Gastroesophageal sphincter (tissue), 4 donors: ENCODE data around the gene RAB22A. TPM values are rescaled to one million over a fixed set of nuclear protein-coding genes. Genes with fewer than 3 reads are reported as not detected.

ENCODE experiments used
- ATAC-seq: fragments of 150-250 bp; one replicate; pipeline ENCODE4 v1.9.1; 2016; ENCODE audit warnings: mild to moderate bottlenecking, moderate library complexity
- H3K27ac ChIP-seq, 4 donors: fragments of 200-600 bp; sonication (generic) in 3 of 4; 1 replicate in 3 of 4; 2 replicates in 1 of 4; pipeline ENCODE4 v1.5.1; 2016 to 2019
- H3K27me3 ChIP-seq: fragments of 200-600 bp; sonication (generic); one replicate; pipeline ENCODE4 v1.5.1; 2019
- H3K36me3 ChIP-seq, 2 donors: fragments of 200-600 bp; sonication (generic); one replicate each; pipeline ENCODE4 v1.5.1; 2019; ENCODE audit warnings: control low read depth in 1 of 2
- H3K4me1 ChIP-seq, 3 donors: fragments of 200-600 bp; sonication (generic); 1 replicate in 2 of 3; 2 replicates in 1 of 3; pipeline ENCODE4 v1.5.1; 2016 to 2019; ENCODE audit warnings: control low read depth in 2 of 3
- H3K4me3 ChIP-seq, 2 donors: fragments of 200-600 bp; sonication (generic); one replicate each; pipeline ENCODE4 v1.5.1; 2019; ENCODE audit warnings: mild to moderate bottlenecking in 1 of 2, moderate library complexity in 1 of 2
- H3K9me3 ChIP-seq, 3 donors: fragments of 200-600 bp; sonication (generic); one replicate each; pipeline ENCODE4 v1.5.1; 2017 to 2019; ENCODE audit warnings: control low read depth in 2 of 3
- CTCF ChIP-seq, 4 experiments: fragments of 200-600 bp in 2 of 4; fragments of 450-650 bp in 2 of 4; sonication (generic) in 1 of 4; IDR thresholded peaks; one replicate each; pipeline ENCODE4 v1.5.1; 2017 to 2019; ENCODE audit warnings: antibody characterized with exemption in 4 of 4, mild to moderate bottlenecking in 2 of 4, moderate library complexity in 2 of 4
- EP300 ChIP-seq: sonication (generic); formaldehyde crosslinking; IDR thresholded peaks from one replicate; pipeline ENCODE4 v1.6.1; 2017; ENCODE audit warnings: antibody characterized with exemption, mild to moderate bottlenecking
- POLR2A ChIP-seq, 2 donors: fragments of 450-650 bp; IDR thresholded peaks; one replicate each; pipeline ENCODE4 v1.6.1; 2017; ENCODE audit warnings: antibody characterized with exemption in 2 of 2, mild to moderate bottlenecking in 2 of 2, moderate library complexity in 1 of 2
- POLR2AphosphoS5 ChIP-seq: sonication (generic); formaldehyde crosslinking; IDR thresholded peaks from one replicate; pipeline ENCODE4 v1.6.1; 2017; ENCODE audit warnings: antibody characterized with exemption
- WGBS, 2 donors: methylation state at CpG; one replicate each; pipeline ENCODE4 v1.1.5; 2018; ENCODE audit warnings: low coverage in 1 of 2; 5-methylcytosine and 5-hydroxymethylcytosine counted together
- total RNA-seq, 4 donors: library from RNA; depleted of rRNA; stranded (reverse); fragments of >200 nt; gene quantifications; one replicate each; pipeline ENCODE4 v1.1.0, GENCODE V29; 2016

Gene RAB22A
- total RNA-seq, 4 donors from 2014 or later = 23.2 to 26.8 (median 25.6) TPM

GRCh38 chr20:58392286-58392685 is 82.8 kb downstream of the RAB22A start:
- no peak overlapping the region for H3K4me3 ChIP-seq
- H3K9me3 ChIP-seq = no peaks in the 10 kb centered on the region
- H3K36me3 ChIP-seq = peaks cover 0 to 3% of the 10 kb centered on the region in 2 donors
- peaks cover 7 to 72% (median 18%) of the 10 kb centered on the region in 3 donors for H3K4me1 ChIP-seq
- 73 to 80% methylated on average over 3 to 4 of the region's 4 CpGs for WGBS, 2 donors
- TF ChIP-seq POLR2AphosphoS5 (no peak), CTCF (IDR thresholded peaks at IDR 0.05) (no peak), EP300 (no peak), POLR2A (IDR thresholded peaks at IDR 0.05) (no peak)
- H3K27me3 ChIP-seq = no peaks in the 10 kb centered on the region
- no peak overlapping the region for H3K27ac ChIP-seq
- no peak for ATAC-seq

- ATAC-seq = no peak
- TF ChIP-seq CTCF (IDR thresholded peaks at IDR 0.05) (no peak), EP300 (no peak), POLR2AphosphoS5 (no peak), POLR2A (IDR thresholded peaks at IDR 0.05) (no peak)
- 43 to 86% methylated on average over 1 to 3 of the region's 3 CpGs for WGBS, 2 donors
Measured at GRCh38 chr20:58393299-58393698, 83.8 kb downstream of the RAB22A start.

GRCh38 chr20:58394801-58395200 is 85.3 kb downstream of the RAB22A start:
- Histone ChIP-seq H3K4me3 (no peak overlapping the region), H3K27me3 (no peaks in the 10 kb centered on the region), H3K9me3 (no peaks in the 10 kb centered on the region), H3K4me1 (peaks cover 7 to 96% (median 29%) of the 10 kb centered on the region in 3 donors), H3K36me3 (peaks cover 0 to 3% of the 10 kb centered on the region in 2 donors), H3K27ac (no peak overlapping the region)
- TF ChIP-seq EP300 = no peak
- ATAC-seq = no peak
- 66 to 69% methylated on average over 4 of the region's 4 CpGs for WGBS, 2 donors

More at GRCh38 chr20:58393299-58393698, 83.8 kb downstream of the RAB22A start:
- Histone ChIP-seq H3K9me3 (no peaks in the 10 kb centered on the region), H3K4me3 (no peak overlapping the region), H3K36me3 (peaks cover 0 to 3% of the 10 kb centered on the region in 2 donors), H3K4me1 (peaks cover 7 to 83% (median 21%) of the 10 kb centered on the region in 3 donors), H3K27ac (no peak overlapping the region), H3K27me3 (no peaks in the 10 kb centered on the region)

GRCh38 chr20:58395604-58396003 is 86.1 kb downstream of the RAB22A start:
- TF ChIP-seq CTCF (IDR thresholded peaks at IDR 0.05) (no peak), POLR2AphosphoS5 (no peak), POLR2A (IDR thresholded peaks at IDR 0.05) (no peak), EP300 (no peak)
- 90% methylated on average over 3 of the region's 3 CpGs for WGBS, 2 donors
- Histone ChIP-seq H3K4me3 (no peak overlapping the region), H3K36me3 (peaks cover 0 to 3% of the 10 kb centered on the region in 2 donors), H3K4me1 (peaks cover 3 to 96% (median 24%) of the 10 kb centered on the region in 3 donors), H3K27me3 (no peaks in the 10 kb centered on the region), H3K27ac (no peak overlapping the region), H3K9me3 (no peaks in the 10 kb centered on the region)
- ATAC-seq = no peak

- Histone ChIP-seq H3K27me3 (no peaks in the 10 kb centered on the region), H3K36me3 (no peaks in the 10 kb centered on the region), H3K4me1 (peaks cover 0 to 93% (median 13%) of the 10 kb centered on the region in 3 donors), H3K9me3 (no peaks in the 10 kb centered on the region), H3K27ac (no peak overlapping the region), H3K4me3 (no peak overlapping the region)
- TF ChIP-seq EP300 (no peak), POLR2AphosphoS5 (no peak), POLR2A (IDR thresholded peaks at IDR 0.05) (no peak), CTCF (IDR thresholded peaks at IDR 0.05) (no peak)
- 98 to 100% methylated on average over 4 to 6 of the region's 6 CpGs for whole genome bisulfite sequencing, 2 donors
- ATAC-seq = no peak
Measured at GRCh38 chr20:58397429-58397828, 87.9 kb downstream of the RAB22A start.
